Activated CD4-positive, alpha-beta T cell treated with anti-CD3 and anti-CD28 coated beads, Interleukin-2, amount 50 U/mL, for 4 hours (primary cell): ENCODE results near the gene SHANK1.
"Not testable (repeated sequence)": the region's sequence is repeated elsewhere in the genome, so short reads cannot be mapped to it uniquely, and the experiment has no call there.

ENCODE experiments used
- DNase-seq, 2 experiments: peaks; one replicate each; pipeline ENCODE4 v3.0.0-alpha.2; 2020

Gene SHANK1

GRCh38 chr19:50632151-50632835 is 87.3 kb downstream of the SHANK1 start:
- DNase-seq = no peak

- no peak for DNase-seq
Measured at GRCh38 chr19:50629801-50630200, 89.8 kb downstream of the SHANK1 start.

- no peak for DNase-seq
Measured at GRCh38 chr19:50629194-50629593, 90.4 kb downstream of the SHANK1 start.

GRCh38 chr19:50628551-50628950 is 91.1 kb downstream of the SHANK1 start:
- no peak for DNase-seq

GRCh38 chr19:50628146-50628545 is 91.5 kb downstream of the SHANK1 start:
- DNase-seq = no peak

GRCh38 chr19:50626795-50627194 is 92.8 kb downstream of the SHANK1 start:
- DNase-seq = no peak

- no peak for DNase-seq
Measured at GRCh38 chr19:50626011-50626410, 93.6 kb downstream of the SHANK1 start.

- DNase-seq = no peak
Measured at GRCh38 chr19:50624949-50625600, 94.5 kb downstream of the SHANK1 start.

GRCh38 chr19:50620394-50620906 is 99.2 kb downstream of the SHANK1 start:
- not testable (repeated sequence) for DNase-seq

GRCh38 chr19:50619184-50619583 is 100.4 kb downstream of the SHANK1 start:
- not testable (repeated sequence) for DNase-seq

- DNase-seq = not testable (repeated sequence)
Measured at GRCh38 chr19:50618379-50618778, 101.2 kb downstream of the SHANK1 start.

GRCh38 chr19:50612504-50613404 is 106.8 kb downstream of the SHANK1 start:
- DNase-seq = not testable (repeated sequence)
